ENCODE measurements around the gene PTGIS.

DNA sequence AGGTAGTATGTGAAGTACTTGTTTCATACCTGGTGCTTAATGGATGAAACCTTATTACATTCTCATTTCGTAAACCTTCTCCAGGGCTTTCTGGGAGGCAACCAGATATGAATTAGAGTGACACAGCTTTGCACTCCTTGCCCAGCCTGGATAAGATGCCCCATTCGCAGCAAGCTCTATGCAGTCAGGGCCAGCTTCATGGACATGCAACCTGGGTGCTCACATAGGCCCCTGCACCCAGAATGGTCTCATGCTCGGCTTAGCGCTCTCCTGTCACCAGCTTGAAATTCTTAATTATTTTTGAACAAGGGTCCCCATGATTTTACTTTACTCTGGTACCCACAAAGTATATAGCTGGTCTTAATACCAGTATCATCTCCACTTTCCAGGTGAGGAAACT lies 11.3 kb upstream of the PTGIS start:
- TF ChIP-seq, protein P1, sequence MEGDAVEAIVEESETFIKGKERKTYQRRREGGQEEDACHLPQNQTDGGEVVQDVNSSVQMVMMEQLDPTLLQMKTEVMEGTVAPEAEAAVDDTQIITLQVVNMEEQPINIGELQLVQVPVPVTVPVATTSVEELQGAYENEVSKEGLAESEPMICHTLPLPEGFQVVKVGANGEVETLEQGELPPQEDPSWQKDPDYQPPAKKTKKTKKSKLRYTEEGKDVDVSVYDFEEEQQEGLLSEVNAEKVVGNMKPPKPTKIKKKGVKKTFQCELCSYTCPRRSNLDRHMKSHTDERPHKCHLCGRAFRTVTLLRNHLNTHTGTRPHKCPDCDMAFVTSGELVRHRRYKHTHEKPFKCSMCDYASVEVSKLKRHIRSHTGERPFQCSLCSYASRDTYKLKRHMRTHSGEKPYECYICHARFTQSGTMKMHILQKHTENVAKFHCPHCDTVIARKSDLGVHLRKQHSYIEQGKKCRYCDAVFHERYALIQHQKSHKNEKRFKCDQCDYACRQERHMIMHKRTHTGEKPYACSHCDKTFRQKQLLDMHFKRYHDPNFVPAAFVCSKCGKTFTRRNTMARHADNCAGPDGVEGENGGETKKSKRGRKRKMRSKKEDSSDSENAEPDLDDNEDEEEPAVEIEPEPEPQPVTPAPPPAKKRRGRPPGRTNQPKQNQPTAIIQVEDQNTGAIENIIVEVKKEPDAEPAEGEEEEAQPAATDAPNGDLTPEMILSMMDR (IDR thresholded peaks at IDR 0.05): no peak
- no peak for TF ChIP-seq POLR2A (IDR thresholded peaks at IDR 0.05)

Data from right lobe of liver (tissue), 4 donors.